ENCODE measurements around the gene SPTBN5.

SPTBN5 gene

DNA sequence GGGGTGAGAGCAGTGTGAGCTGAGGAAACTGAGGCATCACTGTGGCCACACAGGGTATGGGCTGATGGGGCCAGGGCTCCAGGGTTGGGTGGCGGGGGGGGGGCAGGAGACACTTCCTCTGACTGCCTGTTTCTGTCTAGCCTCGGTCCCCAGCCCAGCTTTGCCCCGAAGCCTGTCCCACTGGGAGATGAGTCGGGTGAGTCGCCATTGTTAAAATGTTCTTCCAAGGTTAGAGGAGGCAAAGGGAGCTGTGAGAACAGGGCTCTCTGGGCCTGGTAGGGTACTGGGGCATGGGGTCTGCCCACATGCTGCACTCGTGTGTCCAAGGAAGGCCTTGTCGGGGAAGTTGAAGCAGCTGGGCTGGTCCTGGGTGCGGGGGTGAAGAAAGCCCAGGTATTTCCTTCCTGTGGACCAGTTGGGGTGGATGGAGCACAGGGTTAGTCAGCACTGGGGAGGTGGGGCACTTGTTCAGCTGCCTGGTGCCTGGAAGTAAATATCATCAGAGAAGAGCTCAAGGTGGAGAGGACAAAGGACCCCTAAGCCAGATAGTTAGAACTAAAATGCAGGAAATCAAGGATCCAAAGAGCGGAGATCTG, 74.3 kb downstream of the SPTBN5 start:
- DNase-seq (ENCODE audit: low read depth) = no peak
- no peak overlapping the region for H3K4me3 ChIP-seq (ENCODE audit: low read depth, low read length)
- TF ChIP-seq, protein P1, sequence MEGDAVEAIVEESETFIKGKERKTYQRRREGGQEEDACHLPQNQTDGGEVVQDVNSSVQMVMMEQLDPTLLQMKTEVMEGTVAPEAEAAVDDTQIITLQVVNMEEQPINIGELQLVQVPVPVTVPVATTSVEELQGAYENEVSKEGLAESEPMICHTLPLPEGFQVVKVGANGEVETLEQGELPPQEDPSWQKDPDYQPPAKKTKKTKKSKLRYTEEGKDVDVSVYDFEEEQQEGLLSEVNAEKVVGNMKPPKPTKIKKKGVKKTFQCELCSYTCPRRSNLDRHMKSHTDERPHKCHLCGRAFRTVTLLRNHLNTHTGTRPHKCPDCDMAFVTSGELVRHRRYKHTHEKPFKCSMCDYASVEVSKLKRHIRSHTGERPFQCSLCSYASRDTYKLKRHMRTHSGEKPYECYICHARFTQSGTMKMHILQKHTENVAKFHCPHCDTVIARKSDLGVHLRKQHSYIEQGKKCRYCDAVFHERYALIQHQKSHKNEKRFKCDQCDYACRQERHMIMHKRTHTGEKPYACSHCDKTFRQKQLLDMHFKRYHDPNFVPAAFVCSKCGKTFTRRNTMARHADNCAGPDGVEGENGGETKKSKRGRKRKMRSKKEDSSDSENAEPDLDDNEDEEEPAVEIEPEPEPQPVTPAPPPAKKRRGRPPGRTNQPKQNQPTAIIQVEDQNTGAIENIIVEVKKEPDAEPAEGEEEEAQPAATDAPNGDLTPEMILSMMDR (IDR thresholded peaks at IDR 0.05; ENCODE audit: control insufficient read depth, extremely low read depth, insufficient read depth) = no peak

DNA sequence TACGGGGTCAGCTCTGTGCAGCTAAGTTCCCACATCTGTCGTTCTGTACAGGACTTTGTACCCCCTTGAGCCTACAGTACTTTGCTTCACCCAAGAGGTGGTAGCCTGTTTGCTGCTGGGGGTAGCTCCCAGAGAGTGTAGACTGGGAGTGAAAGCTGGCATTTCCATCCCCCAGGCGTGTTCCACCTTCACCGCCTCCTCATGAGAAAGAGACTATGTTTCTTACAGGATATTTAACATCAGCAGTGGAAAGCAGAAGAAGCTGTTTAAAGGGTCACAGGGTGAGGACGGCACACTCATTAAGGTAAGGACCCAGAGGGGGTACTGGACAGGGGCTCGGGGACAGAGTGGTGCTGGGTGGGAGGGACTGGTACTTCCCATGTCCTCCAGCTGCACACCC, 76.1 kb downstream of the SPTBN5 start:
- DNase-seq (ENCODE audit: low read depth) = no peak
- no peak overlapping the region for H3K4me3 ChIP-seq (ENCODE audit: low read depth, low read length)
- TF ChIP-seq, protein P1 (IDR thresholded peaks at IDR 0.05; ENCODE audit: control insufficient read depth, extremely low read depth, insufficient read depth) = no peak

DNA sequence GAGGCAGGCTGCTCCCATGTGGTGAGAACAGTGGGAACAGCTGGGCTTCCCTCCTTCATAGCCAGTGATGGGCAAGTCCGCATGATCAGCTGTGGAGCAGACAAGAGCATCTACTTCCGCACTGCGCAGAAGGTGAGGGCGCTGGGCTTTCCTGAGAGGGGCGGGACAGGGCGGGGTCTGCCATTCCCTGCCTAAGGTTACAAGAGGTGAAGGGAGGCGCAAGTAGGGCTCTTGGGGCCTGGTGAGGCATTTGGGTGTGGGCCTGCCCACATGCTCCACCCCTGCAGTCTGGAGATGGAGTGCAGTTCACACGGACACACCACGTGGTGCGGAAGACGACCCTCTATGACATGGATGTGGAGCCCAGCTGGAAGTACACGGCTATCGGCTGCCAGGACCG, 76.5 kb downstream of the SPTBN5 start:
- TF ChIP-seq, protein P1 (IDR thresholded peaks at IDR 0.05; ENCODE audit: control insufficient read depth, extremely low read depth, insufficient read depth) = no peak
- no peak for DNase-seq (ENCODE audit: low read depth)

DNA sequence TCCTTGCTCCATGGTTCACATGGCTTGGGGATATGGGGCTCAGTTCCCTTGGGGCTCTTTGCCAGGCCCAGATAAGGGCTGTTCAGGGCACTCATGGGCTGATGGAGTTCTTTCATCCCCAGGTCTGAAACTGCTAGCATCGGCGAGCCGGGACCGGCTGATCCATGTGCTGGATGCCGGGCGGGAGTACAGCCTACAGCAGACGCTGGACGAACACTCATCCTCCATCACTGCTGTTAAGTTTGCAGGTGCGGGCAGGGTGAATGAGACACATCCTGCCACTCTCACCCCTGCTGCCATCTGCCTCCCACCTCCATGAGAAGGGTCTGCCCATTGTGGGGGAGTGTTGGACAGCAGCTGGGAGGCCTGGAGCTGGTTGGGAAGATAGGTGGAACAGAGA, 77.1 kb downstream of the SPTBN5 start:
- no peak for DNase-seq (ENCODE audit: low read depth)
- no peak overlapping the region for H3K4me3 ChIP-seq (ENCODE audit: low read depth, low read length)
- TF ChIP-seq, protein P1 (IDR thresholded peaks at IDR 0.05; ENCODE audit: control insufficient read depth, extremely low read depth, insufficient read depth) = no peak

More for the DNA sequence above, 76.5 kb downstream of the SPTBN5 start:
- H3K4me3 ChIP-seq (ENCODE audit: low read depth, low read length) = no peak overlapping the region

DNA sequence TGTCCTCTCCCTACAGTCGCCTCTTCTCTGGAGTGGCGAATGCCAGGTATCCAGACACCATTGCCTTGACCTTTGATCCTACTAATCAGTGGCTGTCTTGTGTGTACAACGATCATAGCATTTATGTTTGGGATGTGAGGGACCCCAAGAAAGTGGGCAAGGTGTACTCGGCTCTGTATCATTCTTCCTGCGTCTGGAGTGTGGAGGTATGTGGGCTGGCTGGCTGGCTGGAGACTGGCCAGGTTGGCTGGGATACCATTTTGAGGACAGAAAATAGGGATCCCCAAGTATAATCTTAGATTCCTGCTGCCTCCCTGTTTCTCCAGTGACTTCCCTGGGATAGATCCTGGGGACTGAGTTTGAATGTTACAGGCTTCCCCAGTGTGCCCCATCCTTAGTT, 79.3 kb downstream of the SPTBN5 start:
- no peak overlapping the region for H3K4me3 ChIP-seq (ENCODE audit: low read depth, low read length)
- TF ChIP-seq, protein P1 (IDR thresholded peaks at IDR 0.05; ENCODE audit: control insufficient read depth, extremely low read depth, insufficient read depth) = no peak
- DNase-seq (ENCODE audit: low read depth) = no peak

DNA sequence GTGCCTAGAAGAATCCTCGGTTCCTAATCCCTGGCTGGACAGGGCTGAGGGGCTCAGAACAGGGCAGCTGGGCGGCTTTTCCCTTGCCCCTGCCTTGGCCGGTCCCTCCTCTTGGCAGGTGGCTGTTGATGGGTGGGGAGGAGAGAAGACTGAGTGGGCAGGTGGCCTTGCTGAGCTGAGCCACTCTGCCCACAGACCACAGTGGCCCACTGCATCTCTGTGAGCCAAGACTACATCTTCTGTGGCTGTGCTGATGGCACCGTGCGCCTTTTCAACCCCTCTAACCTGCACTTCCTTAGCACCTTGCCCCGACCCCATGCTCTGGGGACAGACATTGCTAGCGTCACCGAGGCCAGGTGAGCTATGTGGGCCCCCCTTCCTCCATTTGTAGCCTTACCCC, 80.4 kb downstream of the SPTBN5 start:
- no peak overlapping the region for H3K4me3 ChIP-seq (ENCODE audit: low read depth, low read length)
- no peak for DNase-seq (ENCODE audit: low read depth)
- TF ChIP-seq, protein P1 (IDR thresholded peaks at IDR 0.05; ENCODE audit: control insufficient read depth, extremely low read depth, insufficient read depth) = no peak

DNA sequence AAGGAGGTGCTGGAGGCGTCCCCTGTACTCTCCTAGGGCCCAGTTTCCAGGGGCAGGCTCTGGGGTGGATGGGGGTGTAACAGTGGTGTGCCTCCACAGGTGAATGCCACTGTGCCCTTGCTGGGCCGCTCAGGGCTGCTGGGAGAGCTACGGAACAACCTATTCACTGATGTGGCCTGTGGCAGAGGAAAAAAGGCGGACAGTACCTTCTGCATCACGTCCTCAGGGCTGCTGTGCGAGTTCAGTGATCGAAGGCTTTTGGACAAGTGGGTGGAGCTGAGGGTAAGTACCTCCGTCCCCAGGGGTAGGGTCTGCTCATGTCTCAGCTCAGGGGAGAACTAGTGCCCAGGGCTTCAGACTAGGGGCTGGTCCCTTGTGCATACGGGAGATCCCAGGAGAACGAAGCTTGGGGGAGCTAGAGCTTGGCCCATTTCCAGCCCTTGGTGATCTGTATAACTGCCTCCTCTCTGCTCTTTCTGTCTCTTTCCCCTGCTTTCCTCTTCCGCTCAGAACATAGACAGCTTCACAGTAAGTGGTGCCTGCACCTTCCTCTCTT, 81.0 kb downstream of the SPTBN5 start:
- DNase-seq (ENCODE audit: low read depth) = no peak
- no peak overlapping the region for H3K4me3 ChIP-seq (ENCODE audit: low read depth, low read length)
- TF ChIP-seq, protein P1 (IDR thresholded peaks at IDR 0.05; ENCODE audit: control insufficient read depth, extremely low read depth, insufficient read depth) = no peak
